Adrenal gland (tissue), 5 donors: ENCODE measurements around the gene GALNT10.

Source experiments
- POLR2A ChIP-seq, 2 donors: fragments of 450-650 bp; IDR thresholded peaks; one replicate each; pipeline ENCODE4 v1.6.1; 2017; ENCODE audit warnings: antibody characterized with exemption in 2 of 2, mild to moderate bottlenecking in 2 of 2, moderate library complexity in 1 of 2
- TF ChIP-seq, protein P1 (sequence below), 6 experiments: fragments of 450-650 bp in 4 of 6; fragments of 200-600 bp in 2 of 6; sonication (generic) in 1 of 6; IDR thresholded peaks; 1 replicate in 5 of 6; 2 replicates in 1 of 6; pipeline versions ENCODE4 v1.5.1 to v1.8.0; 2016 to 2021; ENCODE audit warnings: antibody characterized with exemption in 6 of 6, mild to moderate bottlenecking in 2 of 6, moderate library complexity in 1 of 6
- donor health status: DM: no; HTN: no; CAD: no.

DNA sequence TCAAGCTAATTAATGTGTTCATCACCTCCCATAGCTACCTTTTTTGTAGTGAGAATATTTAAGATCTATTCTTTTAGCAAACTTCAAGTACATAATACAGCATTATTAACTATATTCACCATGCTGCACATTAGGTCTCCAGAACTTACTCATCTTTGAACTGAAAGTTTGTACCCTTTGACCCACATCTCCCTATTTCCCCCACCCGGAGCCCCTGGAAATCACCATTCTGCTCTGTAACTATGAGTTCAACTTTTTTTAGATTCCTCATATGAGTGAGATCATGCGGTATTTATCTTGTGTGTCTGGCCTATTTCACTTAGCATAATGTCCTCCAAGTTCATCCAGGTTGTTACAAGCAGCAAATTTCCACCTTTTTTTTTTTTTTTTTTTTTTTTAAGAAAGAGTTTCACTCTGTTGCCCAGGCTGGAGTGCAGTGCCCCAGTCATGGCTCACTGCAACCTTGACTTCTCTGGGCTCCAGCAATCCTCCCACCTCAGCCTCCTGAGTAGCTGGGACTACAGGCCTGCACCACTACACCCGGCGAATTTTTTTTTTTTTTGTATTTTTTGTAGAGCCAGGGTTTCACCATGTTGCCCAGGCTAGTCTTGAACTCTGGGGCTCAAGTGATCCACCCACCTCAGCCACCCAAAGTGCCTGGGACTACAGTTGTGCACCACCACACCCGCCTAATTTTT, 154.9 kb downstream of the GALNT10 start:
- TF ChIP-seq, protein P1, sequence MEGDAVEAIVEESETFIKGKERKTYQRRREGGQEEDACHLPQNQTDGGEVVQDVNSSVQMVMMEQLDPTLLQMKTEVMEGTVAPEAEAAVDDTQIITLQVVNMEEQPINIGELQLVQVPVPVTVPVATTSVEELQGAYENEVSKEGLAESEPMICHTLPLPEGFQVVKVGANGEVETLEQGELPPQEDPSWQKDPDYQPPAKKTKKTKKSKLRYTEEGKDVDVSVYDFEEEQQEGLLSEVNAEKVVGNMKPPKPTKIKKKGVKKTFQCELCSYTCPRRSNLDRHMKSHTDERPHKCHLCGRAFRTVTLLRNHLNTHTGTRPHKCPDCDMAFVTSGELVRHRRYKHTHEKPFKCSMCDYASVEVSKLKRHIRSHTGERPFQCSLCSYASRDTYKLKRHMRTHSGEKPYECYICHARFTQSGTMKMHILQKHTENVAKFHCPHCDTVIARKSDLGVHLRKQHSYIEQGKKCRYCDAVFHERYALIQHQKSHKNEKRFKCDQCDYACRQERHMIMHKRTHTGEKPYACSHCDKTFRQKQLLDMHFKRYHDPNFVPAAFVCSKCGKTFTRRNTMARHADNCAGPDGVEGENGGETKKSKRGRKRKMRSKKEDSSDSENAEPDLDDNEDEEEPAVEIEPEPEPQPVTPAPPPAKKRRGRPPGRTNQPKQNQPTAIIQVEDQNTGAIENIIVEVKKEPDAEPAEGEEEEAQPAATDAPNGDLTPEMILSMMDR (IDR thresholded peaks at IDR 0.05) = no peak
- no peak for TF ChIP-seq POLR2A (IDR thresholded peaks at IDR 0.05)
